Left renal cortex interstitium (tissue), 4 donors: Measurements from ENCODE around the gene LRRC57. TPM values are rescaled to one million over a fixed set of nuclear protein-coding genes. Genes with fewer than 3 reads are reported as not detected.
A peak's percentile ranks its signal among the peaks of the same experiment; 100 is the strongest.

ENCODE experiments used
- DNase-seq, 4 donors: peaks; one replicate each; pipeline ENCODE4 v3.0.0-alpha.2; 2013; ENCODE audit warnings: low read depth in 4 of 4, low spot score in 2 of 4, missing footprints in 1 of 4
- polyA plus RNA-seq, 4 donors: library from polyadenylated mRNA; unstranded; fragments of 120-200 nt; gene quantifications; one replicate each; pipeline ENCODE4 v1.2.1, GENCODE V29; 2013; ENCODE audit not compliant: insufficient read length in 4 of 4

The LRRC57 gene
- polyA plus RNA-seq, 4 donors, result 17.5 to 24.2 (median 22.3) TPM

GRCh38 chr15:42493679-42494078, 54.9 kb downstream of the LRRC57 start:
- no peak for DNase-seq

GRCh38 chr15:42491539-42492225, 56.9 kb downstream of the LRRC57 start:
- DNase-seq, result no peak

- DNase-seq, result peak; percentile 77 to 90 (median 84)
Measured at GRCh38 chr15:42490671-42491538, 57.7 kb downstream of the LRRC57 start, which contains the start of gene ZNF106. Gene ZNF106, minus strand, starts transcription at chr15:42491141. Its CDS starts 18,852 bp downstream, at chr15:42472289.

- peak in 1 of 4 donors; percentile 39 for DNase-seq
Measured at GRCh38 chr15:42490291-42490670, 58.3 kb downstream of the LRRC57 start.

Other genes with a start within 250 kb of the LRRC57 start
- 10 to 100 TPM; 17.2 to 32.5 (median 28.8) TPM for gene CAPN3, start 189.3 kb downstream of the LRRC57 start, polyA plus RNA-seq
- 10 to 100 TPM; 41.5 to 52.7 (median 50.6) TPM for gene ZNF106, start 57.7 kb downstream of the LRRC57 start, polyA plus RNA-seq
- 100 to 1,000 TPM in 2 of 4 donors, 10 to 100 TPM in 2; 83.2 to 112 (median 104) TPM for gene SNAP23, start 53.2 kb downstream of the LRRC57 start, polyA plus RNA-seq
- gene HAUS2, start within 50 bp of the LRRC57 start, polyA plus RNA-seq, result 10 to 100 TPM; 20.0 to 26.5 (median 23.6) TPM
- gene STARD9, start 26.8 kb upstream of the LRRC57 start, polyA plus RNA-seq, result 10 to 100 TPM in 2 of 4 donors, 1 to 10 TPM in 2; 6.7 to 15.3 (median 11.2) TPM
- 10 to 100 TPM; 15.5 to 25.8 (median 20.7) TPM for gene CDAN1, start 188.3 kb upstream of the LRRC57 start, polyA plus RNA-seq